GM18507 (cell line): ENCODE results near the gene EFNB2.

Source experiments
- DNase-seq: peaks from one replicate; pipeline ENCODE4 v3.0.0; 2011; ENCODE audit warnings: low read depth; ENCODE audit not compliant: insufficient read length; ENCODE audit errors: extremely low spot score
- FAIRE-seq: peaks from 2 replicates; lab custom pipeline; 2011; peaks lifted over from hg19 to GRCh38; lab: Jason Lieb, UNC

EFNB2 gene

DNA sequence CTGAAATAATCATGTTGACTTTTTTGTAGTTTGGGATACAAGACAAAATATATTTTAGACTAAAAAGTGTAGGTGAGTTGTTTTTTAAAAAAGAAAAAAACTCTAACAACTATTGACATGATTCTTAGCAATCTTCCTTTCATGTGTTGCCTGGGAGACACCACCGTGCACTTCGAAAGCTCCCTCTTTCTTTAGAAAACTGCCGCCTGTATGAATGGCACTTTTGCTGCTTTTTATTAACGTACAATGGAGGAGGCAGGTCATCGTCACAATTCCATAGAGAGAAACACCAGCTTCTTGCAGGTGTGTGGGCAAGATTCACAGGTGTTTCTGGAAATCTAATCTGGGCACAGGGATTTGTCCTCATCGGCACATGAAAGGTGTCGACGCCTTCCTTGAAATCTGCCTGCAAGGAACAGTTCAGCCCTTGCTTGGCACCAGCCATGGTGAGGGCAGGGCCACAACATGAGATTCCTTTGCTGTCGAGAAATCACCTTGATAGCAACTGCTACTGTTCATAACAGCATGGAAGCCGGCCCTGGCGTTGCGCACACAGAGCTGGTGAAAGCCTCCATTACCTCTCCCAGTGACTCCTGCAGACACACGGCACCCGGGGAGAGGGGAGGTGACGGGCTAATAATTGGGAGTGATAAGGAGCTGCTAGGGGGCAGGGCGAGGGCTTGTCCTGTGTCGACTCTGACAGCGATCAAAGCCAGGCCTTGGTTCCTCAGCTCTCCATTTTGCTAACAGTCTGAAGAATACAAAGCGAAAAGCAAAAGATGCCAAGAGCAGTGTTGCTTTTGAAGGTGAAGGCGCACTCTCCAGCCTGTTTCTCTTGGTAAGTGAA is 66.5 kb downstream of the EFNB2 start:
- FAIRE-seq (no peak), DNase-seq (no peak)

DNA sequence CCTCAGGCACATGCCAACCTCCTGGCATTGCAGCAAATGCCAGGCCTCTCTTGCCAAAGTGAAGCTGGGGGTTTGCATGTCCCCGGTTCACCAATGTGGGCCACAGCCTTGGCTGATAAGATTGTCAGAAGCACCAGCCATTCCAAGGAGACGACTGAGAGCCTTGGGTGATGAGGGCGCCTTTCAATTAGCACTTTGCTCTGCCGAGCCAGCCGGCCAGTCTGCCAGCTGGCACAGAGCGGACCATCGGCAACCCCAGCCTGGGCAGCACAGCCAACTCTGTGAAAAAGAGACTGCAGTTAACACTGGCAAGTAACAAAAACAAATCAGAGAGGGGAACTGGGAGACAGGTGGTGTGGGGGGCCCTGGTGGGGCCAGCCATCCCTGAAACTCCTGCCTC is 67.3 kb downstream of the EFNB2 start:
- DNase-seq (no peak), FAIRE-seq (no peak)

DNA sequence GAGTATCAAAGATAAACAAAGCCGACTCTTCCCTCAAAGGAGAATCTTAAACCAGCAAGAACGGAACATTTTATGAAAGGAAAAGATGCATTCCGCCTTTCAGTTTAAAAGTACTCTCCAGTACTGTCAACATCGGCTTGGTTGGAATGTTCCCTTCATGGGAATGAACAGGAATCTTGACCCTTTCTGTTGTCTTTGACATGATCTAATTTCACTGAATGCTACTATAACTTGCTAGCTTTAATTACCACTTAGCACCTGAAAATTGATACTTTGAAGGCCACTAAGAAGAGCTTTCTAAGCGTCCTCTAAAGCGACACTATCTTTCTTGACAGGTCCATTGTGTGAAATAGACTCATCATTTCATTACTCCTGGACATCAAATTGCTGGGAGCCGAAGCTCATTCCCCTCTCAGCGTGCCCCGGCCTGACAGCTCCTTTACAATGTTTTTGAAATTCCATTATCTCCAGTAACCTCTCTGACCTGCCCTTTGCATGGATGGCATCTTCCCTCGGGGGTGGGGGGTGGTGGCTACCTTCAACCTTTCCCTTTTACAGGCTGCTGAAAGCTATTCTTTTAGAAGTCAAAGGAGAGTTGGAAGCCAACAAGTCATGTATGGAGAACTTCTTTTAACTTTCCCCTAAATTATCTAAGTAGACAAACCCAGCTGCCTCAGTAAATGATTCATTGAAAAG is 67.9 kb downstream of the EFNB2 start:
- FAIRE-seq: no peak
- no peak for DNase-seq

DNA sequence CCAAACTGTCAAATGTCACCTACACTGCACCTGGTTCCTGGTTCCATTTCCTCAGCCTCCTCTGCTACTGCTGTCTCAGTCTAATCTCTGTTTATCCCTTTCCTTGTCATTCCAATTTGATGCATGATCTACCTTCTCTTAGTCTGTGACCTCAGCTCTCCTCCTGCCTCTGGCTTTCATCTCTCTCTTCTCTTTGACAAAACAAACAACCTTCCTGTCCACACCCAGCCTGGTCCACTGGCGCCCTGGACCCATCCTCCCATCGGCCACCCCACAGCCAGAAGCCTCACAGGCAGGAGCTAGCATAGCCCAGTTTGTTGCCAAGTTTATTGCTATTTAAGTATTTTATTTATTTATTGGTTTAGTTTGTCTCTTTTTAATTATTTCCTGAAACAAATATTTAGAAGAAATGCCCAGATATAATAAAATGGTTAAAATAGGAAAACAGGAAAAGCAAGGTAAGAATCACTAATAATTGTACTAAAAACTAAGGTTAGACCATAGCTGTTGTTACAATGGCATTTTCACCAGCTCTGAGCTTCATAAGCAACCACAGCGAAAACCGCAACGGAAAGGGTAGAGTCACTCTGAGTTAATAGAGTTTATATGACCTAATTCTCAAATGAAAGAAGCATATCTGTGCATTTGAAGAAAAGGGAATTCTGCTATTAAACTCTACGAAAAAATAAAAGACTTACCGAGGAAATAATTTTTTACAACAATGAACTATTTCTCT is 68.6 kb downstream of the EFNB2 start:
- FAIRE-seq (no peak), DNase-seq (no peak)

- no peak for FAIRE-seq
- DNase-seq: no peak
Observed at GRCh38 chr13:106464076-106464475, 71.4 kb downstream of the EFNB2 start.

DNA sequence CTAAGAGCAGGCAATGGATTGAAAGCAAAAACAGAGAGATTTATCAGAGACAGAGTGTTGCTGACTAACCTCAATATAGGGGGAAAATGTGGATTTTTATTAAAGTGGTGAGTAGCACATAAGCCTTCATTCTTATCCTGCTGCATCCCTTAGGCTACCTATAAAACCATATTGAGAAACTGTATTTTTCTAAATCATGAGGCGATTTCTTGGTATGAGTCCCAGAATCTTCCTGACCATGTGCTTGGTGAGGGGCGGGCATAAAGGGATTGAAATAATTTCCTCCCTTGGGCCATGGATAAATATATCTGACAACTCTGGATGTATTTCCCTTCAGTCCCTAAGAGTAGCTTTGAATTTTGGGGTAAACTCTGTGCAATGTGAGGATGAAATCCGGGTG is 72.8 kb downstream of the EFNB2 start:
- no peak for FAIRE-seq

DNA sequence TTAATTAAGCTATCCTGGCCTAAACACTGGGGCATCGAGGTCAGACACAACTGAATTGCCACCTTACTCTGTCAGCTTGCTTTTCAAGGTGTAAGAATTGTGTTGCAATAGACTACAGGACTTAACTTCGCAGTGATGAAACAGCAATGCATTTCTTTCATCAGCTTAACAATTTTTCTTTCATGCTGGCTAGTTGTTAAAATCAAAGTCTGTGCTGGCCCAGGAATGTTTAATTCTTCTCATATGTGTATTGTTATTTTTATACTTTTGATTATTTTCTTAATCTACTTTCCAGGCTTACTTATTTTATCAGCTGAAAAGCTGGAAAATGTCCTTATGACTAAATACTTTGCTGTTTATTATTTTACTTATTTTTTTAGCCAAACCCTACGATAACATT is 79.7 kb downstream of the EFNB2 start:
- FAIRE-seq (no peak), DNase-seq (no peak)

More for the DNA sequence above, 72.8 kb downstream of the EFNB2 start:
- no peak for DNase-seq

GRCh38 chr13:106455190-106455589 is 80.3 kb downstream of the EFNB2 start:
- no peak for FAIRE-seq
- no peak for DNase-seq

GRCh38 chr13:106453101-106453500 is 82.4 kb downstream of the EFNB2 start:
- DNase-seq (no peak), FAIRE-seq (no peak)

DNA sequence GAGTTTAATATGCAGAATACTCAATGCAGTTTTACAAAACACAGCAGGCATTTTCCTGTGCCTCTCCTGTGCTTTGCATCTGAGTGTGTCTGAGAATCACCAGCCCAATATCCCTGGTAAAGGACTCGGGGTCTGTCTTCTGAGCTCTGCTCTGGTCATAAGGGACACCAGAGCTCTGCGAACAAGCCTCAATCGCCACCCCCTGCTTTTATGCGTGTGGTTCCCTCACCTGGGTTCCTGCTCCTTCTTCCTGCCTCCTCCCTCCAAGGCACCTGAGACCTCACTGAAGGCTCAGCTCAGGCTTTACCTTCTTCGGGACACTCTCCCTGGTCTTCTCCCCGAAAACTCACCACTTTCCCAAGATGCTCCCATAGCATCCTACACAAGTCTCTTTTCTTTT is 84.5 kb downstream of the EFNB2 start:
- FAIRE-seq (no peak), DNase-seq (no peak)

DNA sequence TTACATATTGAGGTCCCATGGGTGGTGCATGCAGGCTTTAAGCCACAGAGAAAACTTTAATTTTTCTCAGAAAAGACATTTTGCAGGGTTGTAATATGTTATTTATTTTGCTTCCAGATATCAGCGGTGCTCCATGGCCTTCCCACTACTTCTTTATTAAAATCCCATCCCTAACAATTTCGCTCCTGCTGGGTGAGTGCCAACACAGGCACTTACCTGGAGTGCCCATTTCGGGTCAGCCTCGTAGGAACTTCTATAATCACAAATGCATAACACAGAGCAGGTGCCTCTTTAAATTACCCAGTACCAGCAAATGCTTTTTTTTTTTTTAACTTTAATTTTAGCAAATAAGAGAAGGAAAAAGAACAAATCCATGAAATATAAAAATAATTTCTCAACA is 86.4 kb downstream of the EFNB2 start:
- FAIRE-seq (no peak), DNase-seq (no peak)

- FAIRE-seq: no peak
- no peak for DNase-seq
Observed at GRCh38 chr13:106445996-106446395, 89.5 kb downstream of the EFNB2 start.

- FAIRE-seq (no peak), DNase-seq (no peak)
Observed at GRCh38 chr13:106443607-106444322, 91.7 kb downstream of the EFNB2 start.

DNA sequence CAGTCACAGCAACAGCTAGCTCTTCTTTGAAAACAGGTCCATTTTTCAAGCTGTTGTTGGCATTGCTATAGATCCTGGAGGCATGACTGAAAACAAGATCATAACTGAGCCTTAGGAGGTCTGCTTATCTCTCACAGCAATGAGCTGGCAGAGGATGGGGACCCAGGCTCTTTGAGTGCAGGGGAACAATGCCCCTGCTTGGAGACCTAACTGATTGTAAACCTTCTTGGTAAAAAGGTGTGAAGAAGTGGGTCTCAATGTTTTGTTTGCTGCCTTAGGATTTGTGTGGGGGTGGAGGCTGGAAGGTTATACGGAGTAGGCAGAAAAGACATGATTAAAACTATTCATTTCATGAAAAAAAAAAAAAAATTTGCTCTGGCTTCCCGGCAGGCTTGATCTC is 94.6 kb downstream of the EFNB2 start:
- FAIRE-seq (no peak), DNase-seq (no peak)
